ENCODE results near the gene SELENOV.

SELENOV gene

DNA sequence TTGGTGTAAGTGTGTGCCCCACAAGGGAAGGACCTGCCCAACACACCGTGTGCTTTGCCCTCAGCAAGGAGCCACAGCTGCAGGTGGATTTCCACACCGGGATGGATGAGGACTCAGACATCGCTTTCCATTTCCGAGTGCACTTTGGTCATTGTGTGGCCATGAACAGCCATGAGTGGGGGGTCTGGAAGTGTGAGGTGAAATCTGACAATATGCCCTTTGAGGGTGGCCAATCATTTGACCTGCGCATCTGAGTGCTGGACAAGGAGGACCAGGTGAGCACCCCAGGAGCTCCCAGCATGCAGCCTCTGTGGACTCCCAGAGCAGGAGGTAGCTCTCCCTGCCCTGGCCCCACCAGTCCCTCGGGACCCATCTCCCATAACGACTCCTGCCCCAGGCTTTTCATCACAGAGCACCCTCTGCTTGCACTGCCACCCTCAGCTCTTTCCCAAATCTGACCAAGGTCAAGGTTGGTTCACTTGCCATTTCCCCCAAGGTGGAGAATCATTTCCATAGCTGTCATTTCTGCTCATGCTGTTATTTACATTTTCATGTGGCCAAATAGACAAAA is 38.2 kb downstream of the SELENOV start:
- DNase-seq (ENCODE audit: low read depth in 2 of 2): no peak
- TF ChIP-seq, protein P1, sequence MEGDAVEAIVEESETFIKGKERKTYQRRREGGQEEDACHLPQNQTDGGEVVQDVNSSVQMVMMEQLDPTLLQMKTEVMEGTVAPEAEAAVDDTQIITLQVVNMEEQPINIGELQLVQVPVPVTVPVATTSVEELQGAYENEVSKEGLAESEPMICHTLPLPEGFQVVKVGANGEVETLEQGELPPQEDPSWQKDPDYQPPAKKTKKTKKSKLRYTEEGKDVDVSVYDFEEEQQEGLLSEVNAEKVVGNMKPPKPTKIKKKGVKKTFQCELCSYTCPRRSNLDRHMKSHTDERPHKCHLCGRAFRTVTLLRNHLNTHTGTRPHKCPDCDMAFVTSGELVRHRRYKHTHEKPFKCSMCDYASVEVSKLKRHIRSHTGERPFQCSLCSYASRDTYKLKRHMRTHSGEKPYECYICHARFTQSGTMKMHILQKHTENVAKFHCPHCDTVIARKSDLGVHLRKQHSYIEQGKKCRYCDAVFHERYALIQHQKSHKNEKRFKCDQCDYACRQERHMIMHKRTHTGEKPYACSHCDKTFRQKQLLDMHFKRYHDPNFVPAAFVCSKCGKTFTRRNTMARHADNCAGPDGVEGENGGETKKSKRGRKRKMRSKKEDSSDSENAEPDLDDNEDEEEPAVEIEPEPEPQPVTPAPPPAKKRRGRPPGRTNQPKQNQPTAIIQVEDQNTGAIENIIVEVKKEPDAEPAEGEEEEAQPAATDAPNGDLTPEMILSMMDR (IDR thresholded peaks at IDR 0.05; ENCODE audit: low read depth, low read length): no peak
- H3K4me3 ChIP-seq (replicated peaks in 1 of 2; ENCODE audit: low read depth in 2 of 2, low read length in 2 of 2): no peak overlapping the region

DNA sequence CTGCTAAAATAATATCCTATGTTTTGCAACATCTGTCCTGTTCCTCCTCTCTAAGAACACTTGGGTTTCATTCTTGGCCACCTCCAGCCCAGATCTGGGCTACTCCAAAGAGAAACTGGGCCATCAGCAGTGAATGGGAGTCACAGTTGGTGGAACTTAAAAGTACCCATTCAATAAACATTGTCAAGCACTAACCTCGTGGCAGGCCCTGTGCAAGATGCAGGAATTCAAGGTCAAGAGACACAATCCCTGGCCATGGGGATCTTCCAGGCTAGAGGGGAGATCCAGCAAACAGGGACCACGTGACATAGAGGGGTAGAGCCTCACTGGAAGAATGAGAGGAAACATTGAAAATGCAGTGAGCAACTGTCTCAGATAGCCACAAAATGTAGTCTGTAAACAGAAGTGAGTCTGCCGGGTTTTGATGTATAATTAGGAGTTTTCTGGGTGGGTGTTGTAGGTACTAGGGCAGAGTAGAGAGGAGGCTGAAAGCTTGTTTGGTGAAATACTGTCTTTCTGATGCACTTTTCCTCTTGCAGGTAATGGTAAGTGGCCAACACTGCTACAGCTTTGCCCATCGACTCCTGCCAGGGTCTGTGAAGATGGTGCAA is 39.9 kb downstream of the SELENOV start:
- no peak for DNase-seq (ENCODE audit: low read depth in 2 of 2)
- no peak overlapping the region for H3K4me3 ChIP-seq (replicated peaks in 1 of 2; ENCODE audit: low read depth in 2 of 2, low read length in 2 of 2)
- TF ChIP-seq, protein P1 (IDR thresholded peaks at IDR 0.05; ENCODE audit: low read depth, low read length): no peak

DNA sequence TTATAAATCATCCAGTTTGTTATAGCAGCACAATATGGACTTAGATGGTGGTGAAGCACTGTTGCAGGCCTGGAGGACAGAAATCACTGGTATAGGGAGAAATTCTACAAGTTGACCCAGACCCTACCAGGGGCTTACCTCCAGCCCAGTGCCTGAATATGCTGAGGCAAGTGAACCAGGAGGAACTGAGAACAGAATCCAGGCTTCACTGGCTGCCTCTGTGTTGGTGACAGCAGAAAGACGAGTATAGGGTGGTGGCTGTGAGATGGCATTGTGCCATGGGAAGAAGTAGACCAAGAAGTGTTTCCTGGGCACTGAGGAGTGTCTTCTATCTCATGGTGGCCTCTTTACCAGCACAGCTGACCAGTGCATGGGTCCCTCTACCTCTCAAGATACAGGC is 40.9 kb downstream of the SELENOV start:
- TF ChIP-seq, protein P1 (IDR thresholded peaks at IDR 0.05; ENCODE audit: low read depth, low read length): no peak
- no peak overlapping the region for H3K4me3 ChIP-seq (replicated peaks in 1 of 2; ENCODE audit: low read depth in 2 of 2, low read length in 2 of 2)
- DNase-seq (ENCODE audit: low read depth in 2 of 2): no peak

DNA sequence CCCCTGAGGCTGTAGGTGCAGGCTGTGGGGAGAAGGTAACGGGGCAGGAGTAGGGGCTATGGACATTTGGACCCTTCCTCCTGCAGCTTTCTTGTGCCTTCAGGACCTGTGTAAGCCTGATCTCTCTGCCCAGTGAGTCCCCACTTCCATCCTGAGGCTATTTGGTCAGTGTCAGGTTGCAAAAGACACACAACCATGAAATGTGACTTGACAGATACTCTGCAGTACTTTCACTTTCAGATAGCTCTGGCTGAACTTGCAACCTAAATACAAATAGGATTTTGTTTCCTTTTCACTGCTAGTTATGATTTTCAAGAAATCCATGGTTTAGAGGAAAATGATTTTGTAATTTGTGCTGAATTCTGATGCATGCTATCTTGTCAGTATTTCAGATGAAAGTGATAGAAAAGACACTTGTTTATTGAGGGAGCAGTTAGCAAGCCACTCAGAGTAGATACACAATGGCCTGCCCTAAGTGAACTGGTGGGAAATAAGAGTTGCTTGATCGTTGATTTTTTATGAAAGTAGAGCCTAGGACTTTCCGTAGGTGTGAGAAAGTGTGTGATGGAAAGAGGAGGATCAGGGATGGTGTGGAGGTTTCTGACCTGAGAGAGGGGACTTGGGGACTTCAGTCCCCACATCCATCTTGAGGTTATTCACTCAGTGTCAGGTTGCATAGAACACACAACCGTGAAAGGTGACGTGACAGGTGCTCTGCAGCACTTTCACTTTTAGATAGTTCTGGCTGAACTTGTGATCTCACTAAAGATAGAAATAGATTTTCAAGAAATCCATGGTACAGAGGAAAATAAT is 43.1 kb downstream of the SELENOV start:
- no peak overlapping the region for H3K4me3 ChIP-seq (replicated peaks in 1 of 2; ENCODE audit: low read depth in 2 of 2, low read length in 2 of 2)
- TF ChIP-seq, protein P1 (IDR thresholded peaks at IDR 0.05; ENCODE audit: low read depth, low read length): no peak
- DNase-seq (ENCODE audit: low read depth in 2 of 2): no peak

DNA sequence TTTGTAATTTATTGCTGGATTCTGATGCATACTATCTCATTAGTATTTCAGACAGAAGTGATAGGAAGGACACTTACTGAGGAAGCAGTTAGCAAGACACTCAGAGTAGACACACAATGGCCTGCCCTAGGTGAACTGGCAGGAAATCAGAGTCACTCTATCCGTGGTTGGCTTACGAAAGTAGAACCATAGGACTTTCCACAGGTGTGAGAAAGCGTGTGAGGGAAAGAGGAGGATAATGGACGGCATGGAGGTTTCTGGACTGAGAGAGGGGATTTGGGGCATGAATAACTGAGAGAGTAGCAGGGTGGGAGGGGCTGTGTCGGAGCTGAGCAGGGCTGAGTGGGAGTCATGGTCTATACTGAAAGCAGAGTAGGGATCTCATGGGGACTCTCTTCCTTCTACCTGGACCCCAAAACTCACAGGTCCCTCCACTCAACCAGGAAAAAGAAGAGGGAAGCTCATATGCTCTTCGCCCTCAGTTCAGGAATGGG is 43.7 kb downstream of the SELENOV start:
- TF ChIP-seq, protein P1 (IDR thresholded peaks at IDR 0.05; ENCODE audit: low read depth, low read length): no peak
- H3K4me3 ChIP-seq (replicated peaks in 1 of 2; ENCODE audit: low read depth in 2 of 2, low read length in 2 of 2): no peak overlapping the region
- DNase-seq (ENCODE audit: low read depth in 2 of 2): no peak

DNA sequence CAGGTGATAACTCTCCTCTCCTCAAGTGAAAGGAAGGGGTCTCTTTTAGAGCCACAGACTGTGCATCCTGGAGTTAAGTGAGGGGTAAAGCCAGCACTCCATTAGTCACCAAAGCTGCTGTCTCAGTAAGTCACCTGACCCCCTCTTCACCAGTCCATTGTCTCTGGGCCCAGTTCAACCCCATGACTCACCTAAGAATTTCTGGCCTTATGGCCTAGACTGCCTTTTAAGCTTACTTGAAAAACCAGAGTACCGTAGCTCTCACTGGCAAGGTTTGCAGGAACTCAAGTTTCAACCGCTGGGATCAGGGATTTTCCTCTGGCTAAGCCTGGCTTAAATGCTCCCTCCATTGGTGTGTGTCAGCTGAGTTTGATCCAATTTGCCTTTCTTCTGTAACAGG is 48.5 kb downstream of the SELENOV start:
- peak in 1 of 2 donors; percentile 85 for DNase-seq (ENCODE audit: low read depth in 2 of 2)
- H3K4me3 ChIP-seq (replicated peaks in 1 of 2; ENCODE audit: low read depth in 2 of 2, low read length in 2 of 2): no peak overlapping the region
- TF ChIP-seq, protein P1 (IDR thresholded peaks at IDR 0.05; ENCODE audit: low read depth, low read length): no peak

Measured in cardiac fibroblast (primary cell).